B cell (primary cell): ENCODE results near the gene ENO4. TPM values are rescaled to one million over a fixed set of nuclear protein-coding genes. Genes with fewer than 3 reads are reported as not detected.

Experiments
- ATAC-seq: fragments of 200-7000 bp; cut with Tn5 transposase; one replicate; pipeline ENCODE4 v1.10.0; 2021; ENCODE audit warnings: low read depth, mild to moderate bottlenecking, moderate number of reproducible peaks, moderate library complexity
- CTCF ChIA-PET: fragments of 350-600 bp; sonication (Branson Sonifier 250); formaldehyde crosslinking; loops from one replicate; lab custom pipeline; 2021; ENCODE audit warnings: antibody characterized with exemption, inconsistent platforms; lab: Charles Lee
- POLR2A ChIA-PET: fragments of 350-600 bp; sonication (Branson Sonifier 250); formaldehyde crosslinking; loops from one replicate; lab custom pipeline; 2021; ENCODE audit warnings: antibody characterized with exemption; lab: Charles Lee
- DNase-seq: peaks from one replicate; pipeline ENCODE4 v3.0.0; 2013
- H2AFZ ChIP-seq: 2 replicates; pipeline ENCODE4 v1.6.1; 2012; ENCODE audit warnings: mild to moderate bottlenecking, low read depth, low read length; ENCODE audit not compliant: insufficient read depth, poor library complexity, severe bottlenecking
- H3K27ac ChIP-seq, 2 donors: 1 replicate in 1 of 2; 2 replicates in 1 of 2; pipeline ENCODE4 v1.5.1; 2012 to 2013; ENCODE audit warnings: low read length in 2 of 2, mild to moderate bottlenecking in 2 of 2, moderate library complexity in 1 of 2
- H3K27me3 ChIP-seq, 4 experiments: fragments of 200-600 bp in 1 of 4; sonication (generic) in 1 of 4; replicated peaks in 1 of 4; 1 replicate in 2 of 4; 2 replicates in 2 of 4; pipeline versions ENCODE4 v1.6.1 to v1.7.0; 2013 to 2016; ENCODE audit warnings: low read length in 3 of 4, mild to moderate bottlenecking in 2 of 4, mixed read lengths in 1 of 4, moderate library complexity in 1 of 4; ENCODE audit not compliant: insufficient read depth in 4 of 4, control insufficient read depth in 3 of 4; ENCODE audit errors: control extremely low read depth in 1 of 4
- H3K36me3 ChIP-seq, 2 experiments: replicated peaks in 1 of 2; 1 replicate in 1 of 2; 2 replicates in 1 of 2; pipeline versions ENCODE4 v1.6.1 to v1.7.1; 2013; ENCODE audit warnings: low read length in 1 of 2; ENCODE audit not compliant: insufficient read depth in 2 of 2, control insufficient read depth in 1 of 2; ENCODE audit errors: control extremely low read depth in 1 of 2, extremely low read depth in 1 of 2
- H3K4me1 ChIP-seq, 2 donors: fragments of 200-600 bp in 1 of 2; sonication (generic) in 1 of 2; 1 replicate in 1 of 2; 2 replicates in 1 of 2; pipeline versions ENCODE4 v1.5.1 to v1.6.1; 2013 to 2017; ENCODE audit warnings: low read length in 2 of 2; ENCODE audit not compliant: control insufficient read depth in 2 of 2, insufficient read depth in 2 of 2
- H3K4me2 ChIP-seq: replicated peaks from 2 replicates; pipeline ENCODE3; 2012; ENCODE audit warnings: mild to moderate bottlenecking, low read depth, low read length; ENCODE audit not compliant: poor library complexity, severe bottlenecking
- H3K4me3 ChIP-seq, 5 experiments: fragments of 200-600 bp in 1 of 5; sonication (generic) in 1 of 5; 1 replicate in 3 of 5; 2 replicates in 2 of 5; pipeline versions ENCODE4 v1.5.1 to v1.7.0; 2011 to 2016; ENCODE audit warnings: low read length in 4 of 5, mild to moderate bottlenecking in 4 of 5, low read depth in 2 of 5, control low read depth in 1 of 5, moderate library complexity in 1 of 5; ENCODE audit not compliant: insufficient read depth in 1 of 5; ENCODE audit errors: control extremely low read depth in 1 of 5, extremely low read depth in 1 of 5
- H3K79me2 ChIP-seq: fragments of 200-600 bp; sonication (generic); one replicate; pipeline ENCODE4 v1.6.0; 2016; ENCODE audit warnings: low read length; ENCODE audit not compliant: control insufficient read depth, insufficient read depth
- H3K9ac ChIP-seq: fragments of 200-600 bp; sonication (generic); 2 replicates; pipeline ENCODE4 v1.6.1; 2017; ENCODE audit warnings: mild to moderate bottlenecking, low read length, moderate library complexity
- H3K9me3 ChIP-seq, 3 donors: one replicate each; pipeline versions ENCODE4 v1.6.1 to v1.7.1; 2013; ENCODE audit warnings: low read length in 2 of 3; ENCODE audit not compliant: control insufficient read depth in 2 of 3, insufficient read depth in 1 of 3; ENCODE audit errors: control extremely low read depth in 1 of 3
- H4K20me1 ChIP-seq: 2 replicates; pipeline ENCODE4 v1.6.0; 2012; ENCODE audit warnings: mild to moderate bottlenecking, low read length; ENCODE audit not compliant: insufficient read depth, control insufficient read depth, poor library complexity, severe bottlenecking
- H3K27ac Mint-ChIP-seq: one replicate; pipeline ENCODE4 v1.8.0; 2021; ENCODE audit warnings: mixed read lengths
- H3K27me3 Mint-ChIP-seq: one replicate; pipeline ENCODE4 v1.8.0; 2021; ENCODE audit warnings: mixed read lengths
- H3K4me1 Mint-ChIP-seq: one replicate; pipeline ENCODE4 v1.8.0; 2021; ENCODE audit warnings: mixed read lengths
- H3K4me3 Mint-ChIP-seq: one replicate; pipeline ENCODE4 v1.8.0; 2021; ENCODE audit warnings: mixed read lengths
- H3K9me3 Mint-ChIP-seq: one replicate; pipeline ENCODE4 v1.8.0; 2022; ENCODE audit warnings: mixed read lengths; ENCODE audit not compliant: insufficient read depth
- CTCF ChIP-seq: fragments of 200-600 bp; IDR thresholded peaks from one replicate; pipeline ENCODE4 v1.8.0; 2022; ENCODE audit warnings: antibody characterized with exemption, mild to moderate bottlenecking
- EZH2 ChIP-seq: IDR thresholded peaks from 2 replicates; pipeline ENCODE4 v1.6.1; 2012; ENCODE audit warnings: borderline replicate concordance, low read depth, mild to moderate bottlenecking, moderate library complexity, low read length; ENCODE audit not compliant: insufficient read depth, poor library complexity, severe bottlenecking
- WGBS: methylation state at CpG from one replicate; pipeline ENCODE4 v1.1.5; 2013; ENCODE audit warnings: missing lambda C conversion rate; ENCODE audit not compliant: insufficient coverage; 5-methylcytosine and 5-hydroxymethylcytosine counted together
- intact Hi-C: fragments of 100-400 bp; cut with micrococcal nuclease; formaldehyde crosslinking; loops from one replicate; pipeline ENCODE4 v1.10.0; 2022
- polyA plus RNA-seq: library from polyadenylated mRNA; depleted of rRNA; stranded (reverse); fragments of >200 nt; gene quantifications from 2 replicates; pipeline ENCODE4 v1.2.3, GENCODE V29; 2012
- total RNA-seq, 2 donors: library from RNA; stranded (reverse); fragments of 120-200 nt in 1 of 2; gene quantifications; 1 replicate in 1 of 2; 2 replicates in 1 of 2; pipeline versions ENCODE4 v1.2.3 to v1.2.4, GENCODE V29; 2013 to 2022

Gene ENO4
- total and polyA plus RNA-seq, 2 donors (not counting 1 experiment from before 2014, with no cell fraction given) = 0.07 to 0.37 TPM

GRCh38 chr10:116800286-116800929, 48.9 kb upstream of the ENO4 start:
- peaks cover 9% of the 10 kb centered on the region for H3K27me3 Mint-ChIP-seq
- no peak for TF ChIP-seq CTCF
- POLR2A ChIA-PET = no interaction called here

GRCh38 chr10:116801658-116802057, 47.6 kb upstream of the ENO4 start:
- intact Hi-C loops = no loop called here
- H4K20me1 ChIP-seq = no peaks in the 10 kb centered on the region
- no peak overlapping the region for H3K27ac ChIP-seq
- ChIA-PET POLR2A (no interaction called here), CTCF (interaction anchor here (7.1 to 7.6 kb wide), 2 partner anchors 14 to 373 kb away, joined by 55 to 158 read pairs; no protein-coding TSS in a partner anchor)
- H3K4me1 ChIP-seq = no peaks in the 10 kb centered on the region
- no peak for TF ChIP-seq CTCF
- TF ChIP-seq EZH2 = no peak
- Mint-ChIP-seq H3K9me3 (no peaks in the 10 kb centered on the region), H3K27me3 (peaks cover 10% of the 10 kb centered on the region), H3K27ac (no peak overlapping the region), H3K4me3 (no peak overlapping the region), H3K4me1 (no peaks in the 10 kb centered on the region)
- H3K9ac ChIP-seq = no peak overlapping the region
- no peaks in the 10 kb centered on the region for H3K27me3 ChIP-seq
- H3K4me2 ChIP-seq = no peak overlapping the region
- no peak overlapping the region for H3K4me3 ChIP-seq
- H3K36me3 ChIP-seq = no peaks in the 10 kb centered on the region
- no peak overlapping the region for H2AFZ ChIP-seq
- no peak for DNase-seq
- WGBS = 40% methylated on average over 1 of the region's 4 CpGs
- ATAC-seq = no peak
- H3K9me3 ChIP-seq = no peaks in the 10 kb centered on the region
- H3K79me2 ChIP-seq = no peaks in the 10 kb centered on the region

More at GRCh38 chr10:116800286-116800929, 48.9 kb upstream of the ENO4 start:
- WGBS = 79% methylated on average over 6 of the region's 9 CpGs
- H3K4me3 ChIP-seq = no peak overlapping the region
- H3K9me3 ChIP-seq = no peaks in the 10 kb centered on the region
- H3K27ac ChIP-seq = no peak overlapping the region
- Mint-ChIP-seq H3K4me1 (no peaks in the 10 kb centered on the region), H3K9me3 (no peaks in the 10 kb centered on the region), H3K27ac (no peak overlapping the region), H3K4me3 (no peak overlapping the region)
- intact Hi-C loops = no loop called here
- H4K20me1 ChIP-seq = no peaks in the 10 kb centered on the region
- no peaks in the 10 kb centered on the region for H3K79me2 ChIP-seq
- no peak for DNase-seq
- CTCF ChIA-PET = interaction anchor here (0.5 to 7.6 kb wide), 3 partner anchors 13 to 1438 kb away, joined by 3 to 158 read pairs (median 55); no protein-coding TSS in a partner anchor
- no peak overlapping the region for H2AFZ ChIP-seq
- H3K4me2 ChIP-seq = no peak overlapping the region
- no peak overlapping the region for H3K9ac ChIP-seq
- no peaks in the 10 kb centered on the region for H3K27me3 ChIP-seq
- no peaks in the 10 kb centered on the region for H3K36me3 ChIP-seq
- no peak for ATAC-seq
- no peaks in the 10 kb centered on the region for H3K4me1 ChIP-seq
